Activated naive CD4-positive, alpha-beta T cell treated with anti-CD3 and anti-CD28 coated beads, Interleukin-2, amount 50 U/mL, for 72 hours (primary cell): ENCODE measurements around the gene POSTN. TPM values are rescaled to one million over a fixed set of nuclear protein-coding genes. Genes with fewer than 3 reads are reported as not detected.

Source experiments
- ATAC-seq, 2 donors: fragments of 150-1000 bp; cut with Tn5 transposase; 2 replicates each; pipeline ENCODE4 v1.10.0; 2021; ENCODE audit warnings: mild to moderate bottlenecking in 2 of 2, moderate library complexity in 2 of 2
- DNase-seq, 2 donors: peaks; one replicate each; pipeline ENCODE4 v3.0.0; 2021 to 2022; ENCODE audit warnings: low spot score in 2 of 2
- H3K27ac Mint-ChIP-seq, 2 donors: one replicate each; pipeline ENCODE4 v1.8.0; 2022; ENCODE audit warnings: mild to moderate bottlenecking in 2 of 2, mixed read lengths in 2 of 2
- H3K36me3 Mint-ChIP-seq, 2 donors: one replicate each; pipeline ENCODE4 v1.8.0; 2022; ENCODE audit warnings: mixed read lengths in 2 of 2
- H3K9me3 Mint-ChIP-seq, 2 donors: one replicate each; pipeline ENCODE4 v1.8.0; 2022; ENCODE audit warnings: mixed read lengths in 2 of 2
- total RNA-seq, 2 donors: library from RNA; stranded (reverse); gene quantifications; one replicate each; pipeline ENCODE4 v1.2.3, GENCODE V29; 2022

POSTN gene
- total RNA-seq, 2 donors from 2014 or later: not detected

DNA sequence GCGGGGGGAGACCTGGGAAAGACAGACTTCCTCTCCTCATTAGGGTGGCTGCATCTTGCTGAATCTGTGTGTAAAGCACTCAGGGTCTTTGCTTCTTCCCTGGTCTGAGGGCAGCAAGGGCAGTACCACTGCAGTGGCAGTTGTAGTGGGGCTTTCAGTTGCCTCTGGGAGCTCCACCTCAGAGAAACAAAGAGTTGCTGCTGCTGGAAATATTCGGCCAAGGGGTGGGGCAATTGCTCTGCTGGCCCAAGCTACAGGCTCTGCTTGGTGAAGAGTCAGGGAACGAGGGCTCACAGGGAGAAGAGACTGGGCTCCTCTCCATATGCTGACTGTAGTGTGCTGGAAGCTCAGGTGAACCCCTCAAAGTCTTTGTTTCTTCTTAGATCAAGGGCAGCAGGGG, 52.5 kb downstream of the POSTN start:
- Mint-ChIP-seq H3K36me3 (no peaks in the 10 kb centered on the region), H3K27ac (no peak overlapping the region), H3K9me3 (peaks cover 16 to 22% of the 10 kb centered on the region in 2 donors)
- ATAC-seq (no peak), DNase-seq (no peak)

DNA sequence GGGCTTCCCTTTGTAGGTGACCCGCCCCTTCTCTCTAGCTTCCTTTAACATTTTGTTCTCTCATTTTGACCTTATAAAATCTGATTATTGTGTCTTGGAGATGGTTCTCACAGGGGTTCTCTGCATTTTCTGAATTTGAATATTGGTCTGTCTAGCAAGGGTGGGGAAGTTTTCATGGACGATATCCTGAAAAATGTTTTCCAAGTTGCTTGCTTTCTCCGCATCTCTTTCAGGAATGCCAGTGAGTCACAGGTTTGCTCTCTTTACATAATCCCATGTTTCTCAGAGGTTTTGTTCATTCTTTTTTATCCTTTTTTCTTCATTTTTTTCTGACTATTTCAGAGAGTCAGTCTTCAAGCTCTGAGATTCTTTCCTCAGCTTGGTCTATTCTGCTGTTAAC, 53.6 kb downstream of the POSTN start:
- Mint-ChIP-seq H3K27ac (no peak overlapping the region), H3K36me3 (no peaks in the 10 kb centered on the region), H3K9me3 (peaks cover 18 to 22% of the 10 kb centered on the region in 2 donors)
- no peak for ATAC-seq
- DNase-seq: no peak

DNA sequence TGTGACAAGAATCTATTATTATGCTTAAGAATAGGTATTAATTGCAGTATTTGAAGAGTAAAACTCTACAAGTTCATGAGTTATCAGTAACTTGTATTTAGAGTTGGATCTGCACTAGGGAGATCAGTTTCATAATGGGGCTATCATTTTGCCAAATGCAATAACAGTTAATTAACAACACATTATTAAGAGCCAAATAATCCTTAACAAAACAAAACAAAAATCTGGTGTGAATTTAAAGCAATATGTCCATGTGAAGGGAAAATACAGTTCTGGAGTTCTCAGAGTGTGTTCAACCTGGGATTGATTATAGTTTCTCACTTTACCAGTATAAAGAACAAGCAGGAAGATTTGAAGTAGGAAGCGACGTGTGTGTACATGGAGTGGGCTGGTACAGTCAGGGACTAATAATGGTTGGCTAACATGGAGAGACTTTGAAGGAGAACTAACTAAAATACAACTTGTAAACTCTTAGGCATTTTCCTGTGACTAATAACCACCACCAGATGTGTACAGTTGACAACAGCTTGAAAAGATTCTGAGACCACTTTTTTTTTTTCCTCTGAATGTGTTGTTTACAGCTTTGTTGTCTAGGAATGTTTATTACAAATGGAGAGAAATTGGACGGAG, 58.5 kb downstream of the POSTN start:
- no peaks in the 10 kb centered on the region for H3K36me3 Mint-ChIP-seq

DNA sequence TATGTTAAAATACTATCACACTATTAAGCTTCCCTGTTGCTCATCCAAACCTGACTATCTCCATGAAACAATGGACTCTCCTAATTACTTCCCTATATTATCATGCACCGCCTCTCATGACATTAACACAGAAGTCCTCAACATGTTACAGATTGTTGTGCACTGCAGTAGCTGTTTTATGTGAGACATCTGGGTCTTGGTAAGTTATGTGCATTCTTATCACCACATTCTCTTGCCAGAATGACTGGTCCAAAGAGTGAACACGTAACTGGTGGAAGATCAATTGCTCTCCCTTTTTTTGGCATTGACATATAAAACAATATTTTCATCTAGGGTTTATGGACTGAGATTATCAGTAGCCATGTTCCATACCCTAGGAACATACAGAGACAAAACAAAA, 59.4 kb downstream of the POSTN start:
- ATAC-seq (no peak), DNase-seq (no peak)
- no peak overlapping the region for H3K27ac Mint-ChIP-seq
- H3K9me3 Mint-ChIP-seq: peaks cover 22 to 36% of the 10 kb centered on the region in 2 donors
- H3K36me3 Mint-ChIP-seq: no peaks in the 10 kb centered on the region

More for the DNA sequence above, 58.5 kb downstream of the POSTN start:
- Mint-ChIP-seq H3K27ac (no peak overlapping the region), H3K9me3 (peaks cover 23 to 36% of the 10 kb centered on the region in 2 donors)
- ATAC-seq: no peak
- DNase-seq: no peak

DNA sequence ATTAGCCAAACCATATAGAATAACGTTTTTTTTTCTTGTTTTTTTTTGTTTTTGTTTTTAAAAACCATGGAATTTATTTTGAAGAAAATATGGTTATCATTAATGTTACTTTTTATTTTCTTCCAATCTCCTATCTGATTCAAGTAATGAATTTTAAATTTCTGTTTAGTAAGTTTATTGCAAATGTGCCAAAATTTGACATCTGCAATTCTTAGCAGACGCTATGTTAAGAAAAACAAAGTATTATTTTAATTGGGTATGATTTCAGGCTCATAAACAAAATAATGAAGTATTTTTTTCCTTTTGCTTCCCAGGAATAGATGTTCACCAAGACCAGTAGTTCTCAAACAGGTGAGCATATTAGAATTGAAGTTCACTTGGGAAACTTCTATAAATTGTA, 63.1 kb downstream of the POSTN start:
- H3K9me3 Mint-ChIP-seq: peaks cover 21 to 31% of the 10 kb centered on the region in 2 donors
- DNase-seq (no peak), ATAC-seq (no peak)
- H3K27ac Mint-ChIP-seq: no peak overlapping the region
- H3K36me3 Mint-ChIP-seq: peaks cover 0 to 6% of the 10 kb centered on the region in 2 donors

DNA sequence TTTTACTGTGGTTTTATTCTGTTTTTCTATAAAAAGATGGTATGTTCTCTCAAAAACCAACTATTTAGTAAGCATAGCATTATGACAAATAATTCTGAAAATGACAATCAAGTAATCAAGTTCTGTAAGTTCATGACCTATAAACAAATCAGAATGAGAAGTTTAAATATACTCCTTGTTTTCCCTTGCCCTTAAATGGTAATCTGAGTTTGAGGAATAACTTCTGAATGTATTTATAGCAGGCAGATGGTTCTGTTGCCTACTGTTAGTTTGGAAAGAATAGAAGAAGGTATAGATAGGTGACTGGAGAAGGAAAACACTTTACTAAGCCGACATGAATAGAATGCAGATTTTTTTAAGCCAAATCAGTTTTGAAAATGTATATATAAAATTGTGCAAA, 63.9 kb downstream of the POSTN start:
- DNase-seq: no peak
- Mint-ChIP-seq H3K36me3 (peaks cover 0 to 6% of the 10 kb centered on the region in 2 donors), H3K9me3 (peaks cover 17 to 25% of the 10 kb centered on the region in 2 donors), H3K27ac (no peak overlapping the region)
- ATAC-seq: no peak

DNA sequence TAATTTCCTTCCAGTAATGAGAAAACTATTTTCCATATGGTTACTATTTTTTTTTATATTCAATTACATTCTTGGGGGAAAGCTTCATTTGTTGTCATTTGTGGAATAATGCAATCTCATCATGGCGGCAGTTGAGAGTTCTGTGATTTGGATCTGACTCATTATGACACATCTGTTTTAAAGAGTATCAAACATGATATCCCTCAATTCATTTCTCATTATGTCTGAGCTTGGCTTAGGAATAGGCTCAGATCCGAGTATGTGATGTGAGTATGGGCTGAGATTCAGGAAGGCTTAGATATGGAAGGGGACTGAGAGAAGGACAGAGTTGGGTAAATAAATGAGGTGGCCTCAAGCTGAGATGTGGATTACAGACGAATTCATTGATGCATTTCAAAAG, 64.4 kb downstream of the POSTN start:
- no peak overlapping the region for H3K27ac Mint-ChIP-seq
- DNase-seq (no peak), ATAC-seq (no peak)
- peaks cover 18 to 23% of the 10 kb centered on the region in 2 donors for H3K9me3 Mint-ChIP-seq
- peaks cover 0 to 6% of the 10 kb centered on the region in 2 donors for H3K36me3 Mint-ChIP-seq

DNA sequence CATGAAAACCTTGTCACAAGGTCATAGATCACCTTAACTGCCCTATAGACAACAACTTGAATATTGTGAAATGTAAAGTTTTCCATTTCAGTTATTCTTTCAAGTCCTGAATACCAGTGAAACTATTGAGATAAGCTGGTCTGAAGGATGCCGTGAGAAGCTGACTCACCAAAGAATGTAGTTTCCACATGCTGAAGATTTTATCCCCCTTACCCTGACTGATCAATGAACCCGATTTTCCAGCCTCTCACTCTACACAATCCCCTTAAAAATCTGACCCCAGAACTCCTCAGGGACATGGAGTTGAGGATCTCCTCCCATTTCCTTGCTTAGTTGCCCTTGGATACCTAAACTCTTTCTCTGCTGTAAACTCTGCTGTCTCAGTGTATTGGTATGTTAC, 67.5 kb downstream of the POSTN start:
- peaks cover 13% of the 10 kb centered on the region in 2 donors for H3K9me3 Mint-ChIP-seq
- ATAC-seq (no peak), DNase-seq (no peak)
- no peak overlapping the region for H3K27ac Mint-ChIP-seq
- H3K36me3 Mint-ChIP-seq: peaks cover 0 to 6% of the 10 kb centered on the region in 2 donors

DNA sequence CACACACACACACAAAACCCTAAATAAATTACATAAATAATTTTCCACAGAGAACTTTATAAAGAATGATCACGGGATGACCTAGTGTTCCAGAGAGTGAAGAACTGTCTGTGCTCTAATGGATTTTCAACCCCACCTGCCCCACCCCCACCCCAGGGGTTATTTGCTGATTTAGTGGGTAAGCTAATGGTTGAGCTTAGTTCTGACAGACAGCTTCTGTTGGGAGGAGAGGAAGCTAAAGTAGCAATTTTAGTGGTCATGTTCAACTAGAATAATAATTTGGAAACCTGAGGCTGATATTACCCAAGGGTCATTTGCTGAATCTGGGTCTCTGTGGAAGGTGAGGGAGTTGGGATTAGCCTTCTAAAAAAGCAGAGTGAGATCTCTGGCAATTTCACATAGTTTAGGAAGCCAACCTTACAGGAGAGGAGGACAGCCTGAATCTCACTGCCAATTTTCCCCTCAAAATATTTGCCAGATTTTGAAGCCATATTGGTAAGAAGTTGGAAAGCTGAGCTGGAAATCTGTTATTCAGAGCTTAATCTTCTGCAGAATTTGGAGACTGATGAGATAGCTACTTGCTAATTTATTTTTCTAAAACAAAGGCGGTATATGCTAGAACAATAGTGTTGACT, 68.7 kb downstream of the POSTN start:
- DNase-seq: no peak
- ATAC-seq: no peak
- H3K36me3 Mint-ChIP-seq: peaks cover 0 to 6% of the 10 kb centered on the region in 2 donors
- H3K27ac Mint-ChIP-seq: no peak overlapping the region
- peaks cover 7 to 12% of the 10 kb centered on the region in 2 donors for H3K9me3 Mint-ChIP-seq

DNA sequence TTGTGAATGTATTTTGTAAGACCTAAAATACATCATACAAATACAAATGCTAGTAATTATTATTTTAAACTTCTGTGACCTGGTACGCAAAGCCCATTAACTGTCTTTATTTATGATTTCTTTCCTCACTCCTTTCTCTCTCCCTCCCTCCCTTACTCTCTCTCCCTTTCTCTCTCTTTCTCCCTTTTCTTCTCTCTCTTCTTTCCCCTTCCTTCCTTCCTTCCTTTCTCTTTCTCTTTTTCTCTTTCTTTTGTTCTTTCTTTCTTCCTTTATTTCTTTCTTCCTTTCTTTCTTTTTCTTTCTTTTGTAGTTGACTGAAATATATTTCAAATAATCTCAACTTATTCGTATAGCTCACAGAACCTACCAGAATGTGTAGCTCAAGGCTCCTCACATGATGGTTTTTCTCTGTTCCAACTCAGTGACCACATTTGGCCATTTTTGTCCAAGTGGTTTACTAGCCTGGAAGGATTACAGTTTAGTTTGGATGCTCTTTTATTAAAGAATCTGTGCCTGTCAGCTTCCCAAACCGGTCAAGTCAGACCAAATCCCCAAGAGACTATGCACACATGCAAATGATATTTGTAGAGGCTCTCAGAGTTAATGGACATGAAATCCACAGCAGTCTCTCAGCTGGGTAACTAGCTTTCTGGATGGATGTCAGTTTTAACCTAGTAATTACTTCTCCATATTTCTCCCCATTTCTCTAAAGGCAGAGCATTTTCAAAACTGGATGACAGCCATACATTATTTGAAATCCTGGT, 71.7 kb downstream of the POSTN start:
- H3K36me3 Mint-ChIP-seq: peaks cover 0 to 6% of the 10 kb centered on the region in 2 donors

DNA sequence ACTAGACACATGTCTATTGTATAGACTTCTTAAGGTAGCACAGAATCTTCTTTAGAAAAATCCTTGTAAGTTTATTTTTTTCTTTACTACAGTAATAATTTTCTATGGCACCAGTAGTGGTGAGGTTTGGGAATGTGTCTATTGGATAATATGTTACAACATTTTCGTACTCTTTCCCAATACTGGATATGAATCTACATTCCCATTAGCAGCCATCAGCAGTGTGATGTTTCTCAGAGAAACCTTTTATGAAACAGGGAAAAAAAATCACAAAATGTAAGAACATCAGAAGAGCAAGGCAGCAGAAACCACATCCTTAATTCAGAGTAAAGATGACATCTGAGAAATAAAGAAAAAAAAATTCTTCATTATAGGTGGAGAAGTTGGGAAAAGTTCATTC, 83.3 kb downstream of the POSTN start:
- Mint-ChIP-seq H3K36me3 (no peaks in the 10 kb centered on the region), H3K27ac (no peak overlapping the region), H3K9me3 (peaks cover 4 to 6% of the 10 kb centered on the region in 2 donors)
- no peak for DNase-seq
- no peak for ATAC-seq

More for the DNA sequence above, 71.7 kb downstream of the POSTN start:
- DNase-seq: no peak
- Mint-ChIP-seq H3K9me3 (peaks cover 12 to 13% of the 10 kb centered on the region in 2 donors), H3K27ac (no peak overlapping the region)
- ATAC-seq: no peak
